SJSA1 (cell line): Measurements from ENCODE around the gene FBXL2. TPM values are rescaled to one million over a fixed set of nuclear protein-coding genes. Genes with fewer than 3 reads are reported as not detected.
"Not testable (repeated sequence)": the region's sequence is repeated elsewhere in the genome, so short reads cannot be mapped to it uniquely, and the experiment has no call there.

Experiments
- DNase-seq, 2 experiments: peaks; one replicate each; pipeline ENCODE4 v3.0.0-alpha.2; 2015 to 2020; ENCODE audit warnings: low spot score in 2 of 2, low read depth in 1 of 2
- H3K27ac ChIP-seq: fragments of 250-450 bp; sonication (Bioruptor Pico); 2 replicates; pipeline ENCODE4 v1.5.1; 2020; ENCODE audit warnings: mild to moderate bottlenecking, moderate library complexity
- H3K27me3 ChIP-seq: fragments of 250-450 bp; sonication (Bioruptor Pico); replicated peaks from 2 replicates; pipeline ENCODE4 v1.5.1; 2020; ENCODE audit warnings: mild to moderate bottlenecking, moderate library complexity
- H3K36me3 ChIP-seq: fragments of 250-450 bp; sonication (Bioruptor Pico); 2 replicates; pipeline ENCODE4 v1.5.1; 2020; ENCODE audit warnings: mild to moderate bottlenecking
- H3K4me1 ChIP-seq: fragments of 250-450 bp; sonication (Bioruptor Pico); replicated peaks from 2 replicates; pipeline ENCODE4 v1.6.1; 2021; ENCODE audit warnings: mild to moderate bottlenecking
- H3K4me3 ChIP-seq: fragments of 250-450 bp; sonication (Bioruptor Pico); 2 replicates; pipeline ENCODE4 v1.5.1; 2020; ENCODE audit warnings: mild to moderate bottlenecking
- H3K9me3 ChIP-seq: fragments of 250-450 bp; sonication (Bioruptor Pico); replicated peaks from 2 replicates; pipeline ENCODE4 v1.5.1; 2020; ENCODE audit warnings: mild to moderate bottlenecking
- total RNA-seq: library from RNA; depleted of rRNA; stranded (reverse); fragments of >200 nt; shearing (Covaris generic); gene quantifications from 2 replicates; pipeline ENCODE4 v1.2.3, GENCODE V29; 2014

Gene FBXL2
- total RNA-seq, 1 experiment from 2014 or later: 11.2 TPM

- Histone ChIP-seq H3K4me1 (no peaks in the 10 kb centered on the region), H3K9me3 (no peaks in the 10 kb centered on the region), H3K27ac (no peak overlapping the region), H3K27me3 (no peaks in the 10 kb centered on the region), H3K36me3 (peaks cover 92% of the 10 kb centered on the region), H3K4me3 (no peak overlapping the region)
- DNase-seq: no peak
Measured at GRCh38 chr3:33402936-33403335, 125.7 kb downstream of the FBXL2 start.

GRCh38 chr3:33403756-33404155 lies 126.5 kb downstream of the FBXL2 start:
- Histone ChIP-seq H3K9me3 (no peaks in the 10 kb centered on the region), H3K27me3 (no peaks in the 10 kb centered on the region), H3K36me3 (peaks cover 92% of the 10 kb centered on the region), H3K27ac (no peak overlapping the region), H3K4me1 (no peaks in the 10 kb centered on the region), H3K4me3 (no peak overlapping the region)
- DNase-seq: no peak

- H3K36me3 ChIP-seq: peaks cover 75% of the 10 kb centered on the region
- not testable (repeated sequence) for DNase-seq, H3K27ac ChIP-seq, H3K4me3 ChIP-seq, H3K9me3 ChIP-seq, H3K27me3 ChIP-seq, H3K4me1 ChIP-seq
Measured at GRCh38 chr3:33410816-33411215, 133.6 kb downstream of the FBXL2 start.

- peaks cover 53% of the 10 kb centered on the region for H3K36me3 ChIP-seq
- no peak for DNase-seq
- no peak overlapping the region for H3K4me3 ChIP-seq
- H3K4me1 ChIP-seq: no peaks in the 10 kb centered on the region
- H3K9me3 ChIP-seq: no peaks in the 10 kb centered on the region
- H3K27ac ChIP-seq: no peak overlapping the region
- H3K27me3 ChIP-seq: no peaks in the 10 kb centered on the region
Measured at GRCh38 chr3:33417066-33417673, 139.9 kb downstream of the FBXL2 start.

- H3K9me3 ChIP-seq: no peaks in the 10 kb centered on the region
- H3K36me3 ChIP-seq: peaks cover 54% of the 10 kb centered on the region
- DNase-seq: no peak
- H3K4me3 ChIP-seq: no peak overlapping the region
- no peak overlapping the region for H3K27ac ChIP-seq
- H3K27me3 ChIP-seq: no peaks in the 10 kb centered on the region
- H3K4me1 ChIP-seq: no peaks in the 10 kb centered on the region
Measured at GRCh38 chr3:33419948-33420347, 142.7 kb downstream of the FBXL2 start.

DNA sequence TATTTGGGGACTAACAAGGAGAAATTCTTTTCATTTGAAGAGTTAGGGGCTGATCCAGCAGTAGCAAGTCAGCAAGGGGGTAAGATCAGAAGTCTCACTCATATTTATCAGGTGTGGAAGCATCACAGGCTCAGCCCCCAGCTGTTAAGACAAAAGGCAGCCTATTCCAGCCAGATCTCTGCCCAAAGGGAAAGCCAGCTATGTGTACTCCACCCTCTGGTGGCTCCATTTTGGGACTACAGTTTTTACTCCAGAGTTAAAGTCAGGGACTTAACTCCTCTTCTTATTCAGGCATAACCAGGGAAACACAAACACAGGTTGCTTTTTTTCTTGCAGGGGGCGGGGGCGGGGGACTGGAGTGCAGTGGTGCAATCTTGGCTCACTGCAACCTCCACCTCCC lies 143.7 kb downstream of the FBXL2 start:
- DNase-seq: no peak
- no peak overlapping the region for H3K4me3 ChIP-seq
- no peaks in the 10 kb centered on the region for H3K4me1 ChIP-seq
- H3K36me3 ChIP-seq: peaks cover 52% of the 10 kb centered on the region
- H3K9me3 ChIP-seq: no peaks in the 10 kb centered on the region
- H3K27ac ChIP-seq: no peak overlapping the region
- H3K27me3 ChIP-seq: no peaks in the 10 kb centered on the region

- DNase-seq: no peak
- no peaks in the 10 kb centered on the region; the same call in 1 of the 2 replicates for H3K9me3 ChIP-seq
- no peak overlapping the region for H3K4me3 ChIP-seq
- no peaks in the 10 kb centered on the region for H3K27me3 ChIP-seq
- H3K27ac ChIP-seq: no peak overlapping the region
- H3K4me1 ChIP-seq: peaks cover 4% of the 10 kb centered on the region; the same call in 1 of the 2 replicates
- H3K36me3 ChIP-seq: peaks cover 36% of the 10 kb centered on the region
Measured at GRCh38 chr3:33424606-33425452, 147.6 kb downstream of the FBXL2 start.

- Histone ChIP-seq H3K36me3 (peaks cover 36% of the 10 kb centered on the region), H3K9me3 (no peaks in the 10 kb centered on the region; the same call in 1 of the 2 replicates), H3K27me3 (no peaks in the 10 kb centered on the region), H3K27ac (no peak overlapping the region), H3K4me1 (peaks cover 4% of the 10 kb centered on the region; the same call in 1 of the 2 replicates), H3K4me3 (no peak overlapping the region)
- no peak for DNase-seq
Measured at GRCh38 chr3:33425453-33425852, 148.2 kb downstream of the FBXL2 start.

GRCh38 chr3:33426068-33426467 lies 148.8 kb downstream of the FBXL2 start:
- H3K27ac ChIP-seq: no peak overlapping the region
- no peak overlapping the region for H3K4me3 ChIP-seq
- peaks cover 4% of the 10 kb centered on the region; the same call in 1 of the 2 replicates for H3K4me1 ChIP-seq
- no peak for DNase-seq
- H3K27me3 ChIP-seq: no peaks in the 10 kb centered on the region
- H3K36me3 ChIP-seq: peaks cover 30% of the 10 kb centered on the region
- H3K9me3 ChIP-seq: no peaks in the 10 kb centered on the region; the same call in 1 of the 2 replicates

DNA sequence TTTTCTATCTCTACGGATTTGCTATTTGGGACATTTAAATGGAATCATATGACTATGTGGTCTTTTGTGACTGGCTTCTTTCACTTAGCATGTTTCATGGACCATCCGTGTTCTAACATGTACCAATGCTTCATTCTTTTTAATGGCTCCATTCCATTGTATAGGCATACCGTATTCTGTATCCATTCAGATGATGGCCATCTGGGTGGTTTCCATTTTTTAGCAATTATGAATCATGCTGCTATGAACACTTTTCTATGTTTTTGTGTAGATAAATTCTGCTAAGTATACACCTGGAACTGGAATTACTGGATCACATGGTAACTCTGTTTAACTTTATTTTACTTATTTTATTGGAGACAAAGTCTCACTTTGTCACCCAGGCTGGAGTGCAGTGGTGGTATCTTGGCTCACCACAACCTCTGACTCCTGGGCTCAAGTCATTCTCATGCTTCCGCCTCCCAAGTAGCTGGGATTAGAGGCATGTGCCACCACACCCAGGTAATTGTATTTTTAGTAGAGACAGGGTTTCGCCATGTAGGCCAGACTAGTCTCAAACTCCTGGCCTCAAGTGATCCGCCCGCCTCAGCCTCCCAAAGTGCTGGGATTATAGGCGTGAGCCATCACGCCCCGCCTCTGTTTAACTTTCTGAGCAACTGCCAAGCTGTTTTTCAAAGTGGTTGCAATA lies 149.5 kb downstream of the FBXL2 start:
- Histone ChIP-seq H3K4me3 (no peak overlapping the region), H3K27ac (no peak overlapping the region), H3K36me3 (peaks cover 24% of the 10 kb centered on the region), H3K9me3 (no peaks in the 10 kb centered on the region; the same call in 1 of the 2 replicates), H3K4me1 (peaks cover 4% of the 10 kb centered on the region; the same call in 1 of the 2 replicates), H3K27me3 (no peaks in the 10 kb centered on the region)
- no peak for DNase-seq

- Histone ChIP-seq H3K9me3 (no peaks in the 10 kb centered on the region; the same call in 1 of the 2 replicates), H3K27ac (no peak overlapping the region)
Measured at GRCh38 chr3:33428734-33429133, 151.5 kb downstream of the FBXL2 start.

GRCh38 chr3:33429306-33429705 lies 152.1 kb downstream of the FBXL2 start:
- H3K4me3 ChIP-seq, H3K9me3 ChIP-seq, H3K4me1 ChIP-seq, DNase-seq, H3K36me3 ChIP-seq, H3K27ac ChIP-seq, H3K27me3 ChIP-seq: not testable (repeated sequence)

More at GRCh38 chr3:33428734-33429133, 151.5 kb downstream of the FBXL2 start:
- Histone ChIP-seq H3K36me3 (peaks cover 11% of the 10 kb centered on the region), H3K4me1 (peaks cover 4% of the 10 kb centered on the region; the same call in 1 of the 2 replicates), H3K4me3 (no peak overlapping the region), H3K27me3 (no peaks in the 10 kb centered on the region)
- DNase-seq: no peak

- Histone ChIP-seq H3K27me3 (no peaks in the 10 kb centered on the region), H3K4me1 (peaks cover 4% of the 10 kb centered on the region; the same call in 1 of the 2 replicates), H3K4me3 (no peak overlapping the region), H3K27ac (no peak overlapping the region), H3K36me3 (peaks cover 3% of the 10 kb centered on the region), H3K9me3 (no peaks in the 10 kb centered on the region; the same call in 1 of the 2 replicates)
- DNase-seq: no peak
Measured at GRCh38 chr3:33430061-33430460, 152.8 kb downstream of the FBXL2 start.
